HG03103 (cell line): ENCODE measurements around the gene DNAH17.

Experiments
- ATAC-seq: cut with Tn5 transposase; IDR thresholded peaks from one replicate; pipeline ENCODE4 v1.9.1; 2021; ENCODE audit warnings: low read depth; ENCODE audit not compliant: unreplicated experiment

Gene DNAH17

DNA sequence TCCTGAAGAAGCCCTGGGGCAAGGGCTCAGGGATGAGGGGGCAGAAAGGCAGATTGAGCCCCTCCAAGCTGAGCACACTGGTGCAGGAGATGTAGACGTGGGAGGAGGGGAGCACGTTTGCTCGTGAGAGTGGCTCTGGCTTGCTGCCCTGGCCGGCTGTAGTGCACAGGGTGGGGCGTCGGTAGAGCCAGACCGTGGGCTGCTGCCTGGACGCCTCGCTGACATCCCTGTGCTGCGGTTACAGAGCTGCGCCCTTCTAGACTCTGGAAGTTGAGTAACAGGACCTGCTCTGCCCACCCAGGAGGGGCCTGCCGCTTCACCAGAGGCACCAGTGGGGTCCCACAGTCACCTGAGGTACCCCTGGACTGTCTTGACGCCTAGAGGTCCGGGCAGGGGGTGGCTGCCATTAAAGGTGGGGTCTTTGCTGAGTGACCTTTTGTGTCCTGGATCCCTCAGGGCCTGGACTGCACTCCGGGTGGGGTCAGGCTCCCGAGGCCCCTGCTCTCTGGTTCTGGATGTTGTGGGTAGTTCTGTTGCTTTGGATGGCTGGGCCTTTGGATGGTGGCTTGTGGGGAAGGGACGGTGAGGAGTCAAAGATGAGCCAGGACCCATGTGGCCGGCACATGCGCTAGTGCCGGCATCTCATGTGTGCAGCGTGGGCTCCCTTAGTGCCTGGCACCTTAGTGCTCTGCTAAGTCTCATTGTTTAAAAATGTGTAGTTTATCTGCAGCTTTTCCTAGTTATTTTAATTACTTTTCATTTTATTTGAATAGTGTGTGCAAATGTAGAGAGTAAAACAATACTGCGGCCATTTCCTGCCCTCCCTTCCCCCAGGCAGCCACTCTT is 157.0 kb downstream of the DNAH17 start:
- ATAC-seq: no peak

DNA sequence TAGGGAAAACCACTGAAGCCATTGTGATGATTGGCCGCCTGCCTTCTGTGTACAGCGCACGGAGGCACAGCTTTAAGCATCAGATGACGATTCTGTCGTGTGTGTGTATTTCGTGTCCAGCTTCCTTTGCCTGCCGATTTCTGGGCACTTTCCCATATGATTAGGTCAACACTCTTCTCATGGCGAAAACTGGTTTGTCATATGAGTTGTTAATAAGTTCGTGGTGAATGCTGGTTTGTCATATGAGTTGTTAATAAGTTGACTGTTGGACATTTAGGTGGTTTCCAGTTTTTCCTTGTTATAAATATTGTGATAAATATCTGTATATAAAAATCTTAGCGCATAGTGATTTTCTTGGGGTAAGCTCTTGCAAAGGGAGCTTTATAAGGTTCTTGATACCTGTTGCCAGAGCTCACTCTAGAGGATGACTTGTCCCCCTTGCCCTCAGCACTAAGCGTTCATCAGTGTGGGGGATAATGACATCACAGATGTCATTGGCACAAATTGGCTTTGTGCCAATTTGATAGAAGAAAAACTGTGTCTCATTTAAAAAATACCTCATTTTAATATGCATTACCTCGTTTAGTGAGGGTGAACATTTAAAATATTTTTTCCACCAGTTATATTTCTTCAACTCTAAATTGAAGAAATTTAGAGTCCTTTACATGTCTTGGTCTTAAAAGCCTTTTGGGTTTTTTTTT is 158.7 kb downstream of the DNAH17 start:
- no peak for ATAC-seq

DNA sequence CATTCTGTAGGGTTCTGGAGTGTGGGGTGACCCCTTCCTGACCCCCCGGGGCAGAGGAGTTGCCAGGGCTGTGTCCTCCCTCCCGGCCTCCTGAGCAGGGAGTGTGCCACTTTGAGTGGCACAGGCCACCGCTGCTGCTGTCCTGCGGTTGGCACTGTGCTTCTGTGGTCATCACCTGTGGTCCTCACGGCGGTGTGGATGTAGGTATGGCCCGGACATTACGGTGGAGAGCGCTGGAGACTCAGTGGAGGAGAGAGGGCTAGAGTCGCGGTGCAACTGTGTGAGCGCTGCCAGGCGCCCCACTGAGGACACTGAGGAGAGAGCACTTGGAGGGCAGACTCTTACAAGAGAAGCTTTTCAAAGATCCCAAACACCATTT is 159.7 kb downstream of the DNAH17 start:
- ATAC-seq: no peak

DNA sequence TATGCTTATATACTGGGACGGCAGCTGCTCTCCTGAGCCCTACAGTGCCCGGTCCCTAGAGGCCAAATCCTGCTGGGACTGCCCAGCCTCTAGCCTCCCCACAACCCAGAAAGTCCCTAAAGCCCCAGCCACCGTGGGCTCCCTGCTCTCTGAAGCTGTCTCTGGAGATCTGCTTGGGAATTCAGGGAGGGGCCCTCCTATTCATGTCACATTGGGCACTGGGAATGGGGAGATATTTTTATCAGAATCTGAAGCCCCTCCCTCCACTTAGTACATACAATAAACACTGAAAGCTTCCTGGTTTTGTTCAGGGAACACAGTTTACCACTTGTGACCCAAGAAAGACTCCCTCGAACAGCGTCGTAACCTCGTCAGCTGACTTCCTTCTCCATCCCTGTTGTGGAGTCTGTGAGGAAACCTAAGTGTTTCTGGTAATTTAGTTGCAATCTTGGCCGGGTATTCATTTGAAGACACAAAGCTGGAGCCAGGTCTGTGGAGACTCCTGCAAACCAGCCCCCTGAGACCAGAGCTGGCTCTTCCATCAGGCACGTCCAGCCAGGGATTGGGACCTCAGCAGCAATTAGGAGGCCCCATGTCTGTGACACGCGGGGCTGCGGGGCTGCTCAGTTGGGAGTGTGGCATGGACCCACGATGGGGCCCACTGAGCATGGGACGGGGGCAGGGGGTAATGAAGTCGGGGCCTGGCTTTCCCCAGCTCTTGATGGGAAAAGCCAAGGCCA is 160.2 kb downstream of the DNAH17 start:
- no peak for ATAC-seq

DNA sequence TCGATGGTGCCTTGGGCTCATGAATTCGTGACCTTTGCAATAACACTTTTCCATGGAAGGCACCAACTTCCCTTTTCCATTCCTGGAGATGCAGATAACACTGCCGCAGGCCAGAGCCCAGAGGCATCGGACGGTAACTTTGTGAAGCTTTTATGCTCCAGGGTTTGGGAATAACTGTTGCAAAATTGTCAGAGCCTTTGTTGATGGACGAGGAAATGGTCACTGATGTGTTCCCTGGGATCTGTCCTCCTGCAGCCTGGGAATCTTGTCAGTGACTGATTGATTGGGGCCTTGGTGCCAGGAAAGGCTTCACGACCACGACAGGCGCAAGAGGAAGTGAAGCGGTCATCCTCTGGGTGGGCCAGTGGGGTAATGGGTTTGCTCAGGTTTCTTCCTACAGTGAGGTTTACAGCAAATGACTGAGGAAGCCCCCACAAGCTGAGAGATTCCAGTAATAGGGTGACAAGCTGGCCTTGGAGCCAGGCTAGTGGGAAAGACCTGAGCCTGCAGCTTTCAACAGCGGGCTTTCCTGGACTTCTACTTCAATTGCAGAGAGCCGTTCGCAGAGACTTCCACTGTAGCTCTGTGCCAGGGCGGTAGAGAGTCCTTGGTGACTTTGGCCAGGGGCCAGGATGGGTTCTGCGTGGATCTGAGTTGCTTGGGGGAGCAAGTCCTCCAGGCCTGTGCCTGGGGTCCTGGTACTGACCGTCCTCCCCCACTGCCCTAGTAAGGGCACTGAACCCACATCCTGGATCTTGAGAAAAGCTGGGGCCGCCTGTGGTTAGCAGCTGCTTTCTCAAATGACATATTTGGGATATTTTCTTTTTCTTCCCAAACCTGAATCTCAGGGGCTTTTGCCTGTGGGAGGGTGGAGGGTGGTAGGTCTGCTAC is 161.1 kb downstream of the DNAH17 start:
- ATAC-seq: no peak

DNA sequence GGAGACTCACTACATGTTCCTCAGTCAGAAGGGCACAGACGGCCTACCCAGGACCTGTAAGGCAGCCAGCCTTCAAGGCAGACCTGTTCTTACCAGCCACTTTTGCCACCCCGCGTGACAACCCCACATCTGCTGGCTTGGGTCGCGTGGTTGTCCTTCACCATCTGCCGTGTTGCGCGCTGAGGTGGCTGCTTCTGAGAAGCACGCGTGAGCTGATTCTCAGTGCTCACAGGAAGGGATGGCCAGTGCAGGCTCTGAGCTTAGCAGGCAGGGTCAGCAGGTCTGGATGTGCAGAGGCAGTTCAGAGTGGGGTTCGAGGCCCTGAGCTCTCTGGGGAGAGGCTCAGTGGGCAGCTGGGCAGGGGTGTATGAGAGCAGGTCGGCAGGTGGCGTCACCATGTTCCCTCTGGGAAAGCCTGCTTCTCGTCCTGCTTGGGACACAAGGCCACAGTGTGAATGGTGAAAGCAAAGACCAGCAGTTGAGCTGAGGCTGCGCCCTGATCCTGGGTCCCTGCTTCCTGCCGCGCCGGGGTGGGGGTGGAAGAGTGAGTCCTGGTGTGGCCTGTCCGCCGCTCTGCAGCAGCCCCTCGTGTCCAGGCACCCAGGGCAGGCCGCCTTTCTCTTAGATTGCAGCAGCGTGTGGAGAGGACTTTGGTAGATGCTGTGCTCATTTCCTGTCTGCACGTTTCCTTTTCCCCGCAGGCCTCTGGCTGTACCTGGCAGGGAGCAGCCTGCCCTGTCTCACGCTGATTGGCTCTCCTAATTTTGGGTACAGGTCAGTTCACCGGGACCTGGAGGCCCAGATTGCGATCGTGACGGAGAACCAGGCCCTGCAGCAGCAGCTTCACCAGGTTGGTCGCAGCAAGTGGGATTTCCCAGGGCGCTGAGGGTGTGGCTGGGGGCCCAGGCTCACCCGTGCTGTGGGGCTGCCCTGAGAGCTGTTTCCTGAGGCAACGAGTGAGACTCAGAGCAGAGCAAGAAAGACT is 162.7 kb downstream of the DNAH17 start:
- no peak for ATAC-seq

DNA sequence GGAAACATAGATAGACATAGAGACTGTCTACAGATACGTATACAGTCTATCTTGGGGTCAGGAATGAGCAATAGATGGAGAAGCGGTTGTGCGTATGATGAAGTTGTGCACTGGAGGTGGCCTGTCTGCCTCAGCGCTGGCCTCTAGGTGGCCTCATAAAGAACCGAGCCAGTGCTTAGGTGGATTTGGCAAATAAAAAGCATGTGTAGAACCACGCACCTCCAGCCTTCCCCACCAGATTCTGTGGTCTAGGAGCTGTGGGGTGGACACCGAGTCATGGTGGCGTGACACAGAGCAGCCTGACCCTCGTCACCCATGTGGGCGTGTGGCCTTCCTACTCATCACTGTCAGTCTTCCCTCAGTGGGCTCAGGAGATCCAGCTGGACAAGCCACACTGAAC is 164.8 kb downstream of the DNAH17 start:
- ATAC-seq: no peak

DNA sequence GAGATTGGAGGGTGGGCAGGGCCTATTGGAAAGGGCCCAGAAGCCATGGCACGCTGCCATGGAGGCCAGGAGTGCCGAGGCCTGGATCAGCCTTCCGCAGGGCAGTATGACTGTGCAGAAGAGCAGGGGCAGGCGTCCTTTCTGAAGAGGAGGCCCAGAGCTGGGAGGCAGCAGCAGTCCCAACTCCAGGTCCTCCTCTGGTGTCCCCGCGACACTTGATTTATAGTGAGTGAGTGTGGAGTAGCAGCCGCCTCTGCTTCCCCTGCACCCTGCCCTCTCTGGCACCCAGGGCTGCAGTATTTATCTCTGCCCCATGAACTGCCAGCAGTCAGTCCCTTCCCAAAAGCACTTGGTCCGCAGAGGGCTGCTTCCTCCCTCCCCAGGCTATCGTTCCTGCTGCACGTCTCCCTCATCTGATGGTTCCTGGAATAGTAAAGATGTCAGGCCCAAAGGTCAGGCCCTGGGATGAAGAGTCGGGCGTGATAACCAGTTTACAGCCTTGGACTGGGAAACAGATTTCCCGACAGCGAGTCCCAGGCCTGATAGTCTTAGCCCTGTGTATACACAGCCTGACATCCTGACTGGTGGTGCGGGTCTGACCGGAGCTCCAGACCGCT is 165.8 kb downstream of the DNAH17 start:
- no peak for ATAC-seq

DNA sequence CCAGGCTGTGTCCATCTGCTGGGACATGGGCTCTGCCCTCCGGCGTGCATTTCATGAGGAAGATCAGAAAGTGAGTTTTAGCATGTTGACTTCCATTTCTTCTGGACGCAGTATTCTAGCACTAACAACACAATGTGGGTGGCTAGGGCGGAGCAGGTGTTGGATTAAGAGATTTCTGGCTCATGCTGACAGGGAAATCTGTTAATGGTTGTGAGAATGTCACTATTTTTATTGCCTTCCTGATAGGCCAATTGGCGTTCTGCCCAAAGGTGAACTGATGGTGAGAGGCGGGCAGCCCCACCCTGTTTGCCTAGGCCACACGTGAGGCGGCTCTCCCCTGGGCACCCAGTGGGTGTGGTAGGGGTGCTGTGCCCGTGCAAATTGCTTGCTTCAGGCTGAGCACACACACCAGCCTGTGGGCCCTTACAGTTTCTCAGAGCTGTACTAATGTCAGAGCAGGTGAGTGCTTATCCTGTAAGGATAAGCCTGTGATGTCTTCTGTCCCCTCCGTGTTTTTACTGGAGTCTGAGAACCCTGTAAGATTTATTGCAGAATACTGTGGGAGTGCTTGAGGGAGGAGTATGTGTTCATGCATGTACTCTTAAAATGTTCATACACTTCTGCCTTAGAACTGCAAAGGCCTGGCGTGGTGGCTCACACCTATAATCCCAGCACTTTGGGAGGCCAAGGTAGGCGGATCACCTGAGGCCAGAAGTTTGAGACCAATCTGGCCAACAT is 167.8 kb downstream of the DNAH17 start:
- no peak for ATAC-seq

DNA sequence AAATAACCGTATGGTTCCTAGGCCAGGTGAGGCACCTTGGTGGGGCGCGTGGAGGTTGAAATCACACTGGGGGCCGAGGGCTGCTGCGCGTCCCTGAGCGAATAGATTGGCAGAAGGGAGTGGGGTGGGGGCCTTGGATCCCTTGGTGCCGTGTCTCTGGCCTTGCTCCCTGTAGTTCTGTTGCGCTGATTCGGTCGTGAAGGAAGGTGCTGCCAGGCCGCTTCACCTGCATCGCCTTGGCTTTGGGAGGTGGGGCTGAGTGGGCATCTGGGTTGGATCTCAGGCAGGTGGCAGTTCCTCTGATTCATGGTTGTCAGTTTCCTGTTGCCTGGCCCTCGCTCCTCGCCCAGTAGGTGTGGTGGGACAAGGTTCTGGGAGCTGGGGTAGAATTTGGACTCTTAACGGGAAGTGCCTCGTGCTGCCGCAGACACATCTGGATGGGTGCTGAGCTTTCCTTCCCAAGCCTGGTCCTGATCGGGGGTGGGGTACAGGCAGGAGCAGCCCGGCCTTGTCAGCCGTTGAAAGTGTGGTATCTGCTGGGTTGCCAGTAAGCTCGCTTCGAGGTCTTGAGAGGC is 168.6 kb downstream of the DNAH17 start:
- no peak for ATAC-seq

DNA sequence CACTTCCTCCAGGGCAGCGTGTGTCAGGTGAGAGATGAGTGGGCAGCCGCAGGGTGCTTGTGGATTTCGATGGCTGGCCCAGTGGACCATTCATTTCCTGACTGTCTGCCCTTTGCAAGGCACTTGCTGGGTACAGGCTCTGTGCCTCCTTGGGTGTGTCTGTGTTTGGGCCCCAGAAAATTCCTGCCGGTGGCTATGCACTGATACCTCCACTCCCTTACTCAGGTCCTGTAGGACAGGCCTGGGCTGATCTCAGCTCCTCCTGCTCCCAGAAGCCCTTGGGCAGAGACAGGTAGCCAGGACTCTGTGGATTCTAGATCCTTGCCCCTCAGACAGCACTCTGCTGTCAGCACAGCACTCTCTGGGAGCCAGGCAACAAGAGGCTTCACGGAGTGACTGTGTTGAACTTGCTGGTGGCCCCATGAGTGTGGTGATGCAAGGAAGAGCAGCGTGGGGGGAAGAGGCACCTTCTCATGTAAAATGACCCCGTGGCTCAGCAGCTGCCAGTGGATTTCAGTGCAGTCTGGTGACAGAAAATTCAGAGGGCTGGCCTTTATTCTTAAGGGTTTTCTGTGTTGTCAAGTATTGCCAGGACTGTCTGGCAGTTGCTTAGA is 169.7 kb downstream of the DNAH17 start:
- ATAC-seq: no peak

DNA sequence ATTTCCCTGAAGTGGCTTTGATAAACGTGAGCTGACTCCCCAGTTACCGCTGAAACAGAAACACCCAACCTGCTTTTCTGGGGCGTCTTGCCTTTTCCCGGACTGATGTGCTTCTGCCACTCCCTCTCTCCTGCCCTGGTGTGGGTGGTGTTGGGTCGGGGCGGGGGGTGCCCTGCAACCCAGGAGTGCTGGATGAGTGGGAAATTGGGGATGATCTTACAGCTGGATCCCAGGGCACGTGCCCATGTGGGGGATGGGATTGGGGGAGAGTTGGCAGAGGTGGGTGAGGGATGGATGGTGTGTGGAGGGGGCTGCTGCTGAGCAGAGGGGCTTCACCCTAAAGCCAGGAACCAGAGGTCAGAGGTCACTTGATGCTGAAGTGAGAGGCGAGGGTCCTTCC is 170.3 kb downstream of the DNAH17 start:
- no peak for ATAC-seq

DNA sequence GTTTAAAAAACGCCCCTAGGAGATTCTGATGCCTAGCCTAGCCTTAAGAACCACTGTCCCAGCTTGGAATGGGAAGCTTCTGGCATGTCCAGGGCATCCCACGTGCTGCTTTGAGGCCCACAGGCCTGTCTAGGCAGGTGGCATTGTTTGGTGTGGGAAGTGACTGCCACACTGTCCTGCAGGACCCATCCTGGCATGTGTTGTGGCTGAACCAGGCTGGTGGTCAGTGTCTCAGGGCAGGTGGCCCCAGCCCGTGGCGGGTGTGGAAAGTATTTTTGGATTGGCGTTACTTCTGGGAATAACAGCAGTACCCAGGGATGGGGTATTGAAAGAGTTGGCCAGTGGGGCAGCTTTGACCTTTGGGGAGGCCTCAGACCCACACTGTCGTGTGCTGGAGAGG is 170.8 kb downstream of the DNAH17 start:
- no peak for ATAC-seq

DNA sequence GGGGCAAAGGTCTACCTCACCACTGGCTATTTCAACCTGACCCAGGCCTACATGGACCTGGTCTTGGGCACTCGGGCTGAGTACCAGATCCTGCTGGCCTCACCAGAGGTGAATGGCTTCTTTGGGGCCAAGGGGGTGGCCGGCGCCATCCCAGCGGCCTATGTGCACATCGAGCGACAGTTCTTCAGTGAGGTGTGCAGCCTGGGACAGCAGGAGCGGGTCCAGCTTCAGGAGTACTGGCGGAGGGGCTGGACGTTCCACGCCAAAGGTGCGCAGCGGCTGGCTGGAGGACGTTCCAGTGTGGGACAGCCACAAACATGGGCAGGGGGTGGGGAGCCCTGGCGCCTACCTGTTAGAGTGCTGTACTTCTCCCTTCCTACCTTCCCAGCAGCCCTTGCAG is 173.4 kb downstream of the DNAH17 start:
- no peak for ATAC-seq

DNA sequence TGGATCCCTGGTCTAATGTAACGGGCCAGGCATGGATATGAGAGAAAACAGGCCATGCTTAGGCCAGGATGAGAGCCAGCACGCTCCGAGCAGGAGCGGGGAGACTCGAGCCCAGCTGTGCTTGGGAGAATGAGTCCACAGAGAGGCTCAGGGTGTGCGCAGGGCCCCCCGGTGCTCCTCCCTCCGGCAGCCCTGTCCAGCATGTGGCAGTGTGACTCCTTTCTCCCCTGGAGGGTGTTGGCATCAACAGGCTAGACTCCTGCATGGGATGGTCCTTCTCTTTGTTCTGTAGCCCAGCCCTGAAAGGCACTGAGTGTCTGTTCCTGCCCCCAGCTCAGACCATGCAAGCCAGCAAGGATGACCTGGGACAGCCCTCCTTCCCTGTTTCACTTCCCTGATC is 175.3 kb downstream of the DNAH17 start:
- no peak for ATAC-seq

DNA sequence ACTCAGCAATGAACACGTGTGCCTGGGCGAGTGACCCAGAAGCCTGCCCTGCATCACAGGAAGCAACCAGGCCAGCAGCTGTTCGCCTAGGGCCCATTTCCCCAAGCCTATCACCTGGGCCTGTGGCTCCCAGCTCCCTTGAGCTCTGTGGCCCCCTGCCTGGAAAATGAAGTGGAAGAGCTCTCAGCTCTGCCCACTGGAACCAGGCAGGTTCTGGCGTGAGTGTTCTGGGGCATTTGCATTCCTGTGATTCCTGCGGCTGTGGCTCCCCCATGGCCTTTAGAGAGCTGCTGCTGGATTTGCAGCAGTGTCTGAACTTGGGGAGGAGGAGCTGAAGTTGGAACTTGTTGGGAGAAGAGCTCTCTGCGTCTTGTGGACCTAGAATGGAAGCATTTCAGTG is 175.9 kb downstream of the DNAH17 start:
- ATAC-seq: no peak

DNA sequence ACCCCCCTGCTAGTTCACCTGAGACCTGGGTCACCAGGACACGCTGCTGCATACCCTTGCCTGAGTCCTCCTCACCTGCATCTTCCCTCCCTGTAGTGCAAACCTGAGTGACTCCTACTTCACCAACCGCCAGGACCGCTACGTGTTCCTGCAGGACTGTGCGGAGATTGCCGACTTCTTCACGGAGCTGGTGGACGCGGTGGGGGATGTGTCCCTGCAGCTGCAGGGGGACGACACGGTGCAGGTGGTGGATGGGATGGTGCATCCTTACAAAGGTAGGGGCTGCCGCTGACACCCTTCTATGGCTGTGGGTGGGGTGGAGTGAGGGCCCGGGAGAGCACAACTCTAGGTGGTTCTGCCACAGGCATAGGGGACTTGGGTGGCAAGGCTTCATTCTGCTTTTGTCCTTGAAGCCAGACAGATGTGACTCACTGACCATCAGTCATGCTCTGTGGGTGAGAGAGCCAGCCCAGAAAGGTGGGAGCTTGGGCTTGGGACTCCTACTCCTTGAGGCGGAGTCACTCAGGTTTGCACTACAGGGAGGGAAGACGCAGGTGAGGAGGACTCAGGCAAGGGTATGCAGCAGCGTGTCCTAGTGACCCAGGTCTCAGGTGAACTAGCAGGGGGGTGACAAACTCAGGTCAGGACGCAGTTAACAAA is 176.5 kb downstream of the DNAH17 start:
- ATAC-seq: no peak
